ENCODE results near the gene COCH.

COCH gene

GRCh38 chr14:30874120-30874998 lies at the start of gene COCH:
TSS of gene COCH (plus strand) at chr14:30874559. CDS start at chr14:30874939, 380 bp downstream.
- DNase-seq: peak; percentile 24

- DNase-seq: no peak
Observed at GRCh38 chr14:30826070-30826469, 48.3 kb upstream of the COCH start.

DNA sequence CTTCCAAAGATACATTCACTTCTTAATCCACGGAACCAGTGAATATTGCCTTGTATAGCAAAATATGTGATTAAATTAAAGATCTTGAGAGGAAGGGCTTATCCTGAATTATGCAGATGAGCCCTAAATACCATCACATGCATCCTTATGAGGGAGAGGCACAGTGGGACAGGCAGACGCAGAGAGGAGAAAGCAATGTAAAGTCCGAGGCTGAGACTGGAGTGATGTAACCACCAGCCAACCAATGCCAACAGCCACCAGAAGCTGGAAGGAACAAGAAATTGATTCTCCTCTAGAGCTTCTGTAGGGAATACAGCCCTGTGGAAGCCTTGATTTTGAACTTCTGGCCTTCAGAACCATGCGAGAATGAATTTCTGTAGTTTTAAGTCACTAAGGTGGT lies 44.5 kb upstream of the COCH start:
- DNase-seq: no peak

DNA sequence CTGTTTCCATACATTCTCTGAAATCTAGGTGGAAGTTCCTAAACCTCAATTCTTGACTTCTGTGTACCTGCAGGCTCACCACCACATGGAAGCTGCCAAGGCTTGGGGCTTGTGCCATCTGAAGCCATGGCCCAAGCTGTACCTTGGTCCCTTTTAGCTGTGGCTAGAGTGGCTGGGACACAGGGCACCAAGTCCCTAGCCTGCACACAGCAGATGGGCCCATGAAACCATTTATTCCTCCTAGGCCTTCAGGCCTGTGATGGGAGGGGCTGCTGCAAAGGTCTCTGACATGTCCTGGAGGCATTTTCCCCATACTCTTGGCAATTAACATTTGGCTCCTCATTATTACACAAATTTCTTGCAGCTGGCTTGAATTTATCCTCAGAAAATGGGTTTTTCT lies 40.0 kb upstream of the COCH start:
- no peak for DNase-seq

GRCh38 chr14:30838351-30838750 lies 36.0 kb upstream of the COCH start:
- no peak for DNase-seq

GRCh38 chr14:30840086-30840779 lies 34.1 kb upstream of the COCH start:
- DNase-seq: no peak

GRCh38 chr14:30842431-30842830 lies 31.9 kb upstream of the COCH start:
- DNase-seq: no peak

DNA sequence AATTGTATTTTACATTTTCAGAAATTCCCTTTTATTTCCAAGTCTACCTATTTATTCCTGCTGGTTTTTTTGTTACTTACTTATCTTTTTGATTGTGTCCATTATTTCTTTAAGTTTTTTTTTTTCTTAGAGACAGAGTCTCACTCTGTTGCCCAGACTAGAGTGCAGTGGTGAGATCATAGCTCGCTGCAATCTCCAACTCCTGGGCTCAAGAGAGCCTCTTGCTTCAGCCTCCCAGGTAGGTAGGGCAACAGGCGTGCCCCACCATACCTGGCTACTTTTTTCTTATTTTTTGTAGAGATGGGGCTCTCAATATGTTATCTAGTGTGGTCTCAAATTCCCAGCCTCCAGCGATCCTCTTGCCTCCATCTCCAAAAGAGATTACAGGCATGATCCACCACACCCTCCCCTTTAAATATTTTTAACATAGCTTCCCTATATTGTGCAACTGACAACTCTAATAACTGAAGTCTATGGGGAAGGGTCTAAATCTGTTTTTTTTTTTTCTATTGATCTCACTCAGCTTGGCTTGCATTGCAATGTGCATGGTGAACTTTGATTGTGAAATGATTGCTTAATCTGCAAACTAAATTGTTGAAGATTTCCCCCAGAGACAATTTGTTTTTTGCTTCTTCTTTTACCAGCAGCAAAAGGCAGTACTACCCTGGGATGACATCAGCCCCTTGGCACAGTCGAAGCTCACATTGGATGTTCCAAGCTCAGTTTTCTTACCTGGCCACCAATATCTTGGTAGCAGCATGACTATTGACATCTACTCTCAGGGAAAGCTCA lies 25.7 kb upstream of the COCH start:
- no peak for DNase-seq

- DNase-seq: no peak
Observed at GRCh38 chr14:30849354-30849753, 25.0 kb upstream of the COCH start.

GRCh38 chr14:30849983-30850382 lies 24.4 kb upstream of the COCH start:
- DNase-seq: no peak

GRCh38 chr14:30853946-30854345 lies 20.4 kb upstream of the COCH start:
- DNase-seq: no peak

DNA sequence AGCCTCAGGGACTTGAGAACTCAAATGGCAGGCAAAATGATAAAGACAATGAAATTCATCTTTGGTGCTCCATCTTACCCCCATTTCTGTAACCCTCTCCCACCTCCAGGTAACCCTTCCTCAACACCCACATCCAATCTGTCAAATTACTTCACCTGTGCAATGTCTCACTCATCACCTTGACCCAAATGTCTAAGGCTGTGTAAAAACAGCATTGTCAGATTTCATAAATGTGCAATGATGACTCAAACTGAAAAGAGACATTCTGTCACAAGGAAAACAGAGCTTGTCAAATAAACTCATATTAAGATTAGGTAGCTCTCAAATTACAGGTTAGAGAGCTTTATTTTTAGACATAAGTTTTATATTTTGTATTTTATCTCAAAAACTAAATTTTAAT lies 19.9 kb upstream of the COCH start:
- no peak for DNase-seq

GRCh38 chr14:30855345-30856037 lies 18.9 kb upstream of the COCH start:
- no peak for DNase-seq

GRCh38 chr14:30861200-30861599 lies 13.2 kb upstream of the COCH start:
- no peak for DNase-seq

GRCh38 chr14:30864934-30865333 lies 9.4 kb upstream of the COCH start:
- DNase-seq: no peak

DNA sequence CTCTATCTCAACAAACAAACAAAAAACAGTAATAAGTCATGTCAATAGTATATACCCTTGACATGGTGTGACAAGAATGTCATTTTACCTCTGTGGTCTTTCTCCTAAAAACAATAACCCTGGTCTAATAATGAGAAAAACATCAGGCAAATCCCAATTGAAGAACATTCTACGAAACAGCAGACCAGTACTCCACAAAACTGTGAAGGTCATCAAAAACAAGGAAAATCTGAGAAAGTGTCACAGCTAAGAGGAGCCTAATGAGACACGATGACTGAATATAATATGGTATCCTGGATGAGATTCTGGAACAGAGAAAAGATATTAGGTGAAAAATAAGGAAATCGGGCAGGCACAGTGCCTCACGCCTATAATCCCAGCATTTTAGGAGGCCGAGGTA lies 5.6 kb upstream of the COCH start:
- no peak for DNase-seq

DNA sequence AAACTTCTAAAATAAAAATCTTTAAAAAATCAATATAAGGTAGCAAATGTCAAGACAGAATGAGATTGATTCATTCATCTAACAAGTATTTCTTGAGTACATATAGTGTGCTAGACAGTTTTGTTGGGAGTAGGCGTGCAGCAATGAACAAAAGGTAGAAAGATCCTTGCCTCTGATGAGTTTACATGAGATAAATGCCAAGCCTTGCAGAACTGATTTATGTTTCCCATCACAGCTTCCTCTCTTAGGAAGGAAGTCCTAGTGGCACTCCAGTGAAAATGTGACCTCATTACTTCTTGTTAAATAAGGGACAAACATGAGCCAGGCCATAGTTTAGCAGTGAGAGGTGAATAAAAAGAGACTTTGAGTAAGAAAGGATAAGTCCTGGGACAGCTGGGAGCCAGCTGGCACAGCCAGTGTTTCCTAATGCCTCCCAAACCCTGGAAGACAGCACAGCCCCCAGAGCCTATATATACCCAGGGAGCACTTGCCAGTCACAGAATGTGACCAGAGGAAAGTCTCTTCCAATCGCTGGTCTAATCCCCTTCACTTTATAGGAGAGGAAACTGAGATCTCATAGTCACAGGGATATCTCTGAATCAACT lies 4.7 kb upstream of the COCH start:
- DNase-seq: no peak

DNA sequence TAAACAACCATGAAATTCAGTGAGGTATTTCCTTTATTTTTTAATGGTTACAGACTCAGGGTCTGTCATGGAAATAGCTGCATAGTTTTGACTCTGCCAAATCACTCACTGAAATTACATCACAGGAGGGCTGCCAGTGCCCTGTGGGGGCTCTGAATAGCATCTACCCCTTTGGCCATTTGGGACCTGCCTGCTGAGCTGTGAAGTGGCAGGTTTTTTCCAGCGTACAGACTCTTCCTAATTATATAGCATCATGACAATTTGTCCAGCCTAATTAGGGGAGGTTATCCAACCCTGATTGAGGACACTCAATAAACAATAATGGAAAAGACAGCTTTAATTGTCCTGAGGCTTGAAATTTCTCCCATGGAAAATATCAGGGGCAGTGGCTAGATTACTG lies 1.8 kb upstream of the COCH start:
- DNase-seq: no peak

- no peak for DNase-seq
Observed at GRCh38 chr14:30873308-30874119, 845 bp upstream of the COCH start.

DNA sequence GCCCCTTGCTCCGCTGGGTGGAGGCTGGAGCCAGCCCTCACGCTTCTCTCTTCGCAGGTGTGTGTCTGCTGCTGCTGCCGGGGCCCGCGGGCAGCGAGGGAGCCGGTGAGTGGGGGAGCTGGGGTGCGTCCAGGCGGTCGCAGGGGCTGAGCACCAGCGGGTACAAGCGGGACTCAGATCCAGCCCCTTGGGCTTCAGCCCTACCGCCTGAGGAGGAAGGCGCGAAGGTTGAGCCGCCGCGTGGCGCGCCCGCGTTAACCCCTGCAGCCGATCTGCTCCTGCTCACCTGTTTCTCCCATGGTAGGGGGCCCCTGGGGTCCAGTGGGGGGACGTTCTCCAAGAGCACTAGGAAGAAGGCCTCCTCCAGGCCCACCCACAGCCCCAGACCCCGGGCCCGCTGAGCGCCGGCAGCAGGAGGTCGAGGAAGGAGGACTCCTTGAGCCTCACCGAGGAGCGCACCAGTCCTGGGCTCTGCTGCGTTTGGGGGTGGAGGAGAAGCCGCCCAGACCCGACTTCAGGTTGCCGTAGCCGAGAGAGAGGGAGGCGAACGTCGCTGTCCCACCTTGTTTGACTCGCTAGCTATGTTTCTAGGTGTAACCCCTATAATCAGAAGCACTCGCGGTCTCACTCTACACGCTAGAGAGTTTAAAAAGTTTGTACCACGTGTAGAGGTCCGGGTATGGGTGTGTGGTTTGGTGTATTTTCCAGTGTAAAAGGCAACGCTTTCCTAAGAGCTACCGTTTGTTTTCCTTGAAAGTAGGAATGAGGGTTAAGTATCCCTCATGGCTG lies 834 bp downstream of the COCH start:
- no peak for DNase-seq

DNA sequence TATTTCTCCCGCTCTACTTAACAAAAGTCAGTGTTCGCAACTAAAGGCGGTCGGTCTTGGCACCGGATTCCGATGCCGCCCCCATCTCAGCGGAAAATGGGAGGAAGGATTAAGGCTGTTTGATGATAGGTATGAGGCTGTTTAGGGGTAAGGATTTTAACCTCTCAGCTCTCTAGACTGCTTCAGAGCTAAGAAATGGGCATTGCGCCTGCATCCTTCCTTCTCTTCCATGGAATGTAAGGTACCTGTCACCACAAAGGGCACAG lies 1.4 kb downstream of the COCH start:
- DNase-seq: no peak
